Kidney epithelial cell (primary cell): ENCODE results near the gene GCN1. TPM values are rescaled to one million over a fixed set of nuclear protein-coding genes. Genes with fewer than 3 reads are reported as not detected.

Experiments
- DNase-seq: peaks from one replicate; pipeline ENCODE4 v3.0.0-alpha.2; 2010; ENCODE audit warnings: low read depth
- H3K27me3 ChIP-seq: 2 replicates; pipeline ENCODE4 v1.6.0; 2011; ENCODE audit warnings: low read length; ENCODE audit not compliant: control insufficient read depth, insufficient read depth
- H3K36me3 ChIP-seq: 2 replicates; pipeline ENCODE4 v1.5.1; 2011; ENCODE audit warnings: low read length; ENCODE audit not compliant: control insufficient read depth, insufficient read depth
- H3K4me3 ChIP-seq: 2 replicates; pipeline ENCODE4 v1.5.1; 2011; ENCODE audit warnings: low read depth, mild to moderate bottlenecking, control low read depth, low read length
- CTCF ChIP-seq: IDR thresholded peaks from 2 replicates; pipeline ENCODE4 v1.5.1; 2011; ENCODE audit warnings: mild to moderate bottlenecking, moderate library complexity, low read length, control low read depth, inconsistent platforms; ENCODE audit not compliant: insufficient read depth, poor library complexity, severe bottlenecking
- total RNA-seq: library from RNA; depleted of rRNA; stranded (reverse); fragments of >200 nt; gene quantifications from 2 replicates; pipeline ENCODE4 v1.2.3, GENCODE V29; 2015

Gene GCN1
- total RNA-seq, 1 donor from 2014 or later: 78.4 TPM

GRCh38 chr12:120090206-120090605, 104.3 kb downstream of the GCN1 start:
- no peak overlapping the region for H3K4me3 ChIP-seq
- no peak for TF ChIP-seq CTCF
- DNase-seq: no peak
- no peaks in the 10 kb centered on the region for H3K27me3 ChIP-seq
- no peaks in the 10 kb centered on the region for H3K36me3 ChIP-seq

- Histone ChIP-seq H3K36me3 (no peaks in the 10 kb centered on the region), H3K27me3 (no peaks in the 10 kb centered on the region), H3K4me3 (no peak overlapping the region)
- no peak for TF ChIP-seq CTCF
- no peak for DNase-seq
These were observed 104.7 kb downstream of the GCN1 start for GRCh38 chr12:120089796-120090195.

GRCh38 chr12:120089105-120089504, 105.4 kb downstream of the GCN1 start:
- Histone ChIP-seq H3K27me3 (no peaks in the 10 kb centered on the region), H3K36me3 (no peaks in the 10 kb centered on the region), H3K4me3 (no peak overlapping the region)
- DNase-seq: no peak
- TF ChIP-seq CTCF: no peak

- H3K27me3 ChIP-seq: no peaks in the 10 kb centered on the region
- peak; percentile 98 for DNase-seq
- TF ChIP-seq CTCF: peak; percentile 94
- H3K4me3 ChIP-seq: peak overlapping the region; percentile 21
- H3K36me3 ChIP-seq: no peaks in the 10 kb centered on the region
These were observed 107.5 kb downstream of the GCN1 start for GRCh38 chr12:120086801-120087621.

GRCh38 chr12:120085920-120086645, 108.4 kb downstream of the GCN1 start:
- TF ChIP-seq CTCF: no peak
- no peaks in the 10 kb centered on the region for H3K27me3 ChIP-seq
- no peak overlapping the region for H3K4me3 ChIP-seq

More at GRCh38 chr12:120085920-120086645, 108.4 kb downstream of the GCN1 start:
- DNase-seq: no peak
- H3K36me3 ChIP-seq: no peaks in the 10 kb centered on the region
